GM20431 (cell line): Measurements from ENCODE around the gene CRACDL.
"Not testable (repeated sequence)": the region's sequence is repeated elsewhere in the genome, so short reads cannot be mapped to it uniquely, and the experiment has no call there.

Experiments used
- in situ Hi-C: fragments of 300-500 bp; cut with MseI, MboI; formaldehyde crosslinking; loops from one replicate; pipeline ENCODE4 v1.15.0; 2020; ENCODE audit warnings: low sequenced_read_pairs; ENCODE audit not compliant: unreplicated experiment

The CRACDL gene

DNA sequence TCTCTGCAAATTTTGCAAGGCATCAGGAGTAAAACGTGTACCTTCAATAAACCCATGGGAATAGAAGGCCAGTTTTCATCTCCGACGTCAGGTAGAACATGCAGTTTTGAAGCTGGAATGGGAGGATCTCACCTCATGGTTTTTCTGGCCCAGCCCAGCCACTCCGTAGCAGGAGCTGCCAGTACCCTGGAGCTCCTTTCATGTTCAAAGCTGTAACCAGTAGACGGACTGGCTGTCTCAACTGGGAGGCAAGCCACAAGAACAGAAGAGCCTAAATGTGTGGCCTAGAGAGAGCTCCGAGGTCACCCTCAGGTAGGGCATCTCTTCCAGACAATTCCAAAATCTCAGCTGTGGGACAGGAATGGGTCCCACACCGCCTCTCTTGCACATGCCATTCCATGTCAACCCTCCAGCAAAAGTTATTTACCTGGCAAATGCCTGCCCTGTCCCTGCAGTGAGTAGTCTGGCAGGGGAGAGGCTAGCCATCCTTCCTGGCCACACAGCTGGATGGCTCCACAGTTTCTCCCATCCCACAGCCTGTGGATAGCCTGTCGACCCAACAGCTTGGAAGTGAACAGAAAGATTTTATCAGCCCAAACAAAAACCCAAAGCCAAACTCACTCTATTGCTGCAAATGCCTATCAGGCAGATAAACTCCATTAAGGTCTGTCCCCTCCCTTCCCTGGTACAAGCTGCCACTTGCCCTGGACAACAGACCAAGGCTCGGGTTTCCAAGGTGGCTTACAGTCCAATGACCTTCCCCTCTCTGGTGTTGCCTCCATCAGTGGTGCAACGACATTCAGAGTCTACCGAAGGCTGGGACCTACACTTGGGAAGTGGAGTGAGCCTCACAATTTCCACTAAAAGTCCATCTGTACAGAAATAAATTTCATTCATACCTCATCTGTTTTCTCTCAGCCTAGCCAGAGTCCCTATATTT lies 27.8 kb downstream of the CRACDL start:
- in situ Hi-C loops = no loop called here

DNA sequence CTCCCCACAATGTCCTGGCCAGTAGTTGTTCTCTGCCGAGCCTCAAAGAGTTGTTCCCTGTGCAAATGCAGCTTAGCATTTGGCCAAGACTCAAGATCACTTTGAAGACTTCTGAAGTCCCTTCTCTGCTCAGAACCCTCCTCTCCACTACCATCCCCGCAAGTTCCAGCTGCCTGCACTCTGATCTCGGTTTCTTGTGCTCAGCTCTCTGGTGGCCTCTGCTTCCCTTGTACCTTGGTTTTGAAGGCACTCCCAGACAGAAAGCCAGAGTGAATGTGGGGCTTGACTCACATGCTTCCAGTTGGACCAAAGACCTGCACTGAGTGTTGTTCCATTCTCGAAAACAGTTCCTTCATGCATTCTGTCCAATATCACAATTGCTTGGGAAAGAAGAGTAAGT lies 28.6 kb downstream of the CRACDL start:
- in situ Hi-C loops = no loop called here

DNA sequence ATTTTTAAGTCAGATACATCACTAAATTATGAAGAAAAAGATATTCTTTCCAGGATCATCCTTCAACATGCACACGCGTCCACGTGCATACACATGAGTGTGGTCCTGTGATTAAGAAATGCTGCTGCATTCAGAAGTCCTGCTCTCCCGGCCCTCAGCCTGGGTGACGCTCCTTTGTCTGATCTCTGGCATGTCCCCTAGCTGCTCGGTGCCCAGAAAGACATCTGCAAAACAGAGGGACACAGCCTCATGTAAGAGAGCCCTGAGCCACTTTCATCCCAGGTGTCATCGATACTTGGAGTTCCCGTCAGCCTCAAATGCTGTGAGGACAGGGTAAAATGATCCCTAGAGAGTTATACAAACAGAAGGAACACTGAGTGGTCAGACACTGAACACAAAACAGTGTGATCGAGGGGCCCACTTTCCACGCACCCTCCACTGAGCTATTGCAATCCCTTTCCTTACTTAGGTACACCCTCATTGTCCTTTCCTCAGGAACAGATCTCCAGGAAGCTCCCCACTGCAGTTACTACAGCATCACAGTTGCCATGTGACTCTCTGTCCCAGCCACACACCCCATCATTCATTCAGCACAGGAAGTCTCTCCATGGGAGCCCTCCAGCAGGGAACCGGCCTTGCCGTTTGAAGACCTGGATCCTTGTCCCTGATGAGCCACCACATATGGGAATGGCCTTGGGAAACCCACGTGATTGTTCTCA lies 32.1 kb downstream of the CRACDL start:
- in situ Hi-C loops = no loop called here

DNA sequence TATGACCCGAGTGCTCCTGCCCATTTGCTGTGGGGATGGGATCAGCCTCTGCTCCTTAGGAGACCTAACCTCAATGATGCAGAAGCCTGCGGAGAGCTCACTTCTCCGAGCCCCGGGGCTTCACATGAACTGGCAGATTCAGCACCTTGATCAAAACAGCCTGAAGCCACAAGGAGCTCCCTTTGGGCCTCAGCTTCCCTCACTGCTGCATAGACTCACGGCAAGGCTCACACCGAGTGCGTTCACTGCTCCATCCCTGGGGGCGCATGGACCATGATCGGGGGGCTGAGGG lies 33.0 kb downstream of the CRACDL start:
- in situ Hi-C loops = no loop called here

DNA sequence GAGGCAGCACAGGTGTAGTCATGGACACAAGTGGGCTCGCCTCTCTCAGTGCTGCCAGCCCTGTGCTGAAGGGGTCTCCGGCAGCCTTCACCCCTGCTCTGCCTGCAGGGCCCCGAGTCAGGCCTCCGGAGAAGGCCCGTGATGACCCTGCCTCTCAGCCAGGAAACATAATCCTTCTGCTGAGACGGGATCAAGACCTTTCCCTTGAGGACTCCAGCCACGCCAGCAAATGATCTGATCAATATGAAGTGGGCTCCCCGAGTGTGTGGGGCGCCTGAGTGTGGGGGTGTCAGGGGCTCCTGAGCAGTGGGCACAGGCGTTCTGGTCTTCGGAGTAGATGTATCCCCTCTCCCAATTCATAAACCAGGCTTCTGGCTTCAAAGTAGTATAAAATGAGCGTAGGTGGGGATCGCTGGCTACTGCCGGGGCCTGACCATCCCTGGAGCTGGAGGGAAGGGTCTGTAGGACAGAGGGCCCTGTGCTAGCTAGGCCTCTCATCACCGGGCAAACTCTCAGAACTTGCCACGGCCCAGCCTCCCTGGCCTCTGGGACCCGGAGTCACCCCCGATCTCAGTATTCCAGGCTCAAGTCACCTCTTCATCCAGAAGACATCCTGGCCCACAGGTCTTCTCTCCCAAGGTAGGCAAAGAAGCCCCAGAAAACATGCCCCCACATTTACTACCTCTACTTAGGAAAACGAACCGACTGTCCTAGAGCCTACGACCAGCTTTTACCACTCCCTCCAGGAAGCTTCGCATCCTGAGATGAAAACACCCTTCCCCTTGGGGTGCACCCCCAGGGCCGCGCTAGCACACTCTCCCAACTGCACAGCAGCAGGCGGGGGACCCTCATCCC lies 33.6 kb downstream of the CRACDL start:
- in situ Hi-C loops = no loop called here

DNA sequence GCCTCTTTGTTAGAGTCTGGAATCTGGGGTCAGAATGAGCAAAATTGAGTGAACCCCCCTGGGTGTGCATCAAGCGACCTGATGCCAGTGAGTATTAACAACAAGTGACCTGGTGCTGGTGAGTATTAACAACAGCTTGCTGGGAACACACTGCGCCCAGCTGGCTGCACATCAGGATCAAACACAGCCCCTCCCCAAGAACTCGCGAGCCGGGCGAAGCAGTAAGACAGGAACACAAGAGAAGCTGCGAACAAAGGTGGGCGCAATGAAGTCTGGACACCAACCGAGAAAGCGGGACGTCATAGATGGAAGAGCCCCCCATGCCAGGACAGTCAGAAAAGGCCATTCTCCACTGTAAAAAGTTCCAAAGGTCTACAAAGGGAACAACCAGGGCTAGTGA lies 34.3 kb downstream of the CRACDL start:
- in situ Hi-C loops = no loop called here

DNA sequence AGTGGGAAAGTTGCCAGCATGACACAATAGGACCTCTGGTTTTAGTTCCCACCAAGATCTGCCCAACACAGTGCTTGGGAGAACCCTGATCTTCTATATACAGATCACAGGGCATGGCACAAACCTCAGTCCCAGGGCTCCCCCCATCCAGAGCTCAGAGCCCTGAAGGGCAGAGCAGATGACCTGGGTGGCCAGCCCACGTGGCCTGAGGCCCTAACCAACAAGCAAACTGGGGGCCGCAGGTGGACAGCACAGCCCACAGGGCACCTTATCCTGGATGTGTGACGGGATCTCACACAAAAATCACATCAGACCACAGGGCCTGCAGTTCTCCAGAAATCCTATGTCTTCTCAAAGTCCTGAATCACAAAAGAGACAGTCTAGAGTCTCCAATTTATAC lies 34.7 kb downstream of the CRACDL start:
- in situ Hi-C loops = no loop called here

DNA sequence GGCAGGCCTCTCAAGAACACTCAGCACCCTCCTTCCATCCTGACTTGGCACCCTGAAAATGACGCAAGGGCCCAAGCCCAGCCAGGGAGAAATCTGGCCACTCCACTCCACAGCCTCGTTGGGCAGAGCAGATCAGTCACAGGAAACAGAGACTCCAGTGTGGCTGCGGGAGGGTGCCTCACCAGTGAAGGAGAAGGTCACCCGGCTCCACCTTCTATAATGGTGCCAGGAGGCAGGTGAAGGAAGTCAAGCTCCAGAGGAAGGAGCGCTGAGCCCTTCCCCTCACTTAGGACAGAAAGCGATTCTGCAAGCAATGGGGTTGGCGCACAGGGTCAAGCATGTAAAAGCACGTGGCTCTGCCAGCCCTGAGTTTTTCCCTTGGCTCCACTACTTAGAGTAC lies 35.3 kb downstream of the CRACDL start:
- in situ Hi-C loops = no loop called here

DNA sequence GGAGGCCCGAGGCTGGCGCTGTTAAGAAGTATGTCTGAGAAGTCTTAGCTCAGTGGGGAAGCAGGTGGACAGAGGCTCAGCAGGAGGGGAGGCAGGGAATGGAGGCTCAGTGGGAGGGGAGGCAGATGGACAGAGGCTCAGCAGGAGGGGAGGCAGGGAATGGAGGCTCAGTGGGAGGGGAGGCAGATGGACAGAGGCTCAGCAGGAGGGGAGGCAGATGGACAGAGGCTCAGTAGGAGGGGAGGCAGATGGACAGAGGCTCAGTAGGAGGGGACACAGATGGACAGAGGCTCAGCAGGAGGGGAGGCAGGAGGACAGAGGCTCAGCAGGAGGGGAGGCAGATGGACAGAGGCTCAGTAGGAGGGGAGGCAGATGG lies 36.3 kb downstream of the CRACDL start:
- in situ Hi-C loops = not testable (repeated sequence)

DNA sequence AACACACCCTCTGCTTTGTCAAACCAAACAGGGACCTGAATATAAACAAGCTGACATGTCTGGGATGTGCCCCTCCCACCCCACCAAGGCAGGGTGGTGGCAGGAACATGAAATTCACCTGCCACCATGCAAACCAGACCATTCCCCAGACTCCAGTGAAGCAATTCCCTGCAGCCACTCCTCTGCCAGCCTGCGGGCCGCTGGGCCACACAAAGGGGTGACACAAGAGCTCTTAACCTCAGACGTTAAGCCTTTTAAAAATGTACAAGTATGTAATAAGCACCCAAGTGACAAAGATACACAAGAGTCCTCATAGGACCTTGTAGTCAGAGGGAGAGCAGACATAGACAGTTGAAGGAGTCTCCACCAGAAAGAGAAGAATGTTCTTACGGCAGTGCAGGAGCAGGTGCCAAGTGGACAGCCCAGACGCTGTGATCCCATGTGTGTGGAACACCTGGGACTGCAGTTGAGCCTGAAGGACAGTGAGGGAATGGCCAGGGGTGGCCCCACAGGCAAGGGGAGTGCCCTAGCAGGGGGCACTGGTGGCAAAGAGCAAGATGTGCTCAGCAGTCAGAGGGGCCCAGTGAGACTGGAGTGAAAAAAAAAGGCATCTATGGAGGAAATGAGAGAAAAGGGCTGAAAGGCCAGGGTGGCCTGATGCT lies 36.9 kb downstream of the CRACDL start:
- in situ Hi-C loops = no loop called here

DNA sequence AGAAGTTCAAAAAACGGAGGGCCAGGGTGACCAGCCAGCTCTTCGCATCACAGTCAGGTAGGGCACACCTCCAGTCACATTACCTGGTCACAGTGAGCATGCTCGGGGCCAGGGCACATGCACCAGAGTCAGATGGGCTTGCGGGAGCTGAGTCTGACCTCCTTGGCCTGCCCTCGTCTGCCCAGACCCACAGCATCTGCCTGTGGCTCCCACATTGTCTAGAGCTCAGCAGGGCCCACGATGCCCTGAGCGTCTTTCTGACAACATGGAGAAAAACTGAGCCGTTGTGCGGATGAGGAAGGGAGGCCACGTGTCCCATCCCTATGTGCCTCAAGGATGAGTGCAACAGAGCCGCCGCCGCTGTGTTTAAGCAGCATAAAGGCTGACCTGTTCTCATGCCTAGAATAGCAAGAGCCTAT lies 37.6 kb downstream of the CRACDL start:
- in situ Hi-C loops = no loop called here

DNA sequence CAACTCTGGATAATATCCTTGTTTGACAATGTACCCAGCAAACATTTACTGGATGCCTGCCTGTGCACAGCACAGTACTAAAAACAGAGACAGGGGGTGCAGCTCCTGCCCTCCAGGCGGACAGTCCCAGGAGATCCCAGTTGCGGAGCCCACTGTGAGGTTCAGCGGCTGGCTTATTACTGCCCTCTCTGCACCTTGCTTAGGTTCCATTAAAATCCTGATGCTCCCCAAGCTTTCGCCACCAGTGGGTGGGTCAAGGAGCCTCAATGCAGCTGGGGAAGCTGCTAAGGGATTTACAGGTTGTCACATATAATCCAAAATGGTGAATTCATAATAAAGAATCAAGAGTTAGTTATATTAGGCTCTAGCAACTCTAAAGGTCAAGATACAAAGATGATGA lies 38.3 kb downstream of the CRACDL start:
- in situ Hi-C loops = no loop called here

DNA sequence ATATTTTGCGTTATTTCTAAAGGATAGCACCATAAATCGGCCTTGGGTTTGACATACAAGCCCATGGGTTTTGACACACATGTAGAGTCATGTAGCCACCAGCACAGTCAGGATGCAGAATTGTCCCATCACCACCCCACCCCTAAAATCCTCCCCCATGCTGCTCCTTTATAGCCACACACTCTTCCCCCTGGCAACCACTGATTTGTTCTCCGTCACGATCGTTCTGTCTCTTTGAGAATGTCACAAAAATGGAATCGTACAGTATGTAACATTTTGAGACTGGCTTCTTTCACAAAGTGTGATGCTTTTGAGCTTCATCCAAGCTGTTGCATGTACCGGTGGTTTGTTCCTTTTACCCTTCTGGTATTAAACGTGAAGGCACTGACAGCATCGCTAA lies 39.1 kb downstream of the CRACDL start:
- in situ Hi-C loops = no loop called here

DNA sequence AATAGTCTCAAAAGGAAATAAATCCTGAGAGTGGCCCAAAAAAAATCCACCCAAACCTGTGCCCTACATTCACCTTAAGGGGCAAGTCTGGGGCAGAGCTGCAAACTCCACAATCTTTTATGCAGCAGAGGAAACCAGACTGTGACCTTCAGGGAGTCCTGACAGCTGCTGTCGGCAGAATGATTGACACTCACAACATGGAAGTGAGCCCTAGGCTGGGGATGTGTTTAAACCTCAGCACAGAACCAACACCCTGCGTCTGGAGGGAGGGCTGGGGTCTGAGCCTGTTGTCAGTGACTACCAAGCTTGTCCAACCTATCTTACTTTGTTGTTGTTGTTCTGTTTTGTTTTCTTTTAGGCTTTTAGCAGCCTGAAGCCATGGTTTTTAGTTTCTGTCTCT lies 39.6 kb downstream of the CRACDL start:
- in situ Hi-C loops = no loop called here

DNA sequence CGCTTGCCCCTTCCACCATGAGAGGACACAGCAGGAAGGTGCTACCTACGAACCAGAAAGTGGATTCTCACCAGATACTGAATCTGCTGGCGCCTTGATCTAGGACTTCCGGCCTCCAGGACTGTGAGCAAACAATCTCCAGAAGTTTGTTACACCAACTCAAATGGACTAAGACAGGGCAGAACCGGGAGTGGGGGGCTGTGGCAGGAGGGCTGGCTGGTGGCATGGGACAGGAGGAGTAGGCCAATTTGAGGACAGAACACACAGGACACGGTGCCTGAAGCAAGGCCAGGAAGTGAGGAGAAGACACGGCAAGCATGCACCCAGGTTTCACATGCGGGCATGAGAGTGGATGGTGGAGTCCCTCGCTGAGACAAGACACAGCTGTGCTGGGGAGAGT lies 40.1 kb downstream of the CRACDL start:
- in situ Hi-C loops = no loop called here

DNA sequence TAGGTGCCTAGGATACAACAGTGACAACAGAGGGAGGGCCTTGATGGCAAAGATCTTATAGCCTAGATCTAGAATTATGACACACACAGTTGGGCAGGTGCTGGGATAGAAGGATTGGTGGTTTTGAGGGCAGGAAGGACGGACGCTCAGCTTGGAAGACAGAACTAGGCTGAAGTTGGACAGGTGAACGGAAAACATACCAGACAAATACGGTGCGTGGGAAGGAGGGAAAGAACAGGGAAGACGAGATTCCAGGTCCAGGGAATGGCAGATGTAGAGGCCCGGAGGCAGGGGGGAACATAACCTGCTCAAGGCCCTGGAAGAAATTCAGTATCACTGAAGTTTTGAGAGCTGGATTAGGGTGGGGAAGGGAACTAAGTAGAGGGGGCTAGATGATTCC lies 40.8 kb downstream of the CRACDL start:
- in situ Hi-C loops = no loop called here

DNA sequence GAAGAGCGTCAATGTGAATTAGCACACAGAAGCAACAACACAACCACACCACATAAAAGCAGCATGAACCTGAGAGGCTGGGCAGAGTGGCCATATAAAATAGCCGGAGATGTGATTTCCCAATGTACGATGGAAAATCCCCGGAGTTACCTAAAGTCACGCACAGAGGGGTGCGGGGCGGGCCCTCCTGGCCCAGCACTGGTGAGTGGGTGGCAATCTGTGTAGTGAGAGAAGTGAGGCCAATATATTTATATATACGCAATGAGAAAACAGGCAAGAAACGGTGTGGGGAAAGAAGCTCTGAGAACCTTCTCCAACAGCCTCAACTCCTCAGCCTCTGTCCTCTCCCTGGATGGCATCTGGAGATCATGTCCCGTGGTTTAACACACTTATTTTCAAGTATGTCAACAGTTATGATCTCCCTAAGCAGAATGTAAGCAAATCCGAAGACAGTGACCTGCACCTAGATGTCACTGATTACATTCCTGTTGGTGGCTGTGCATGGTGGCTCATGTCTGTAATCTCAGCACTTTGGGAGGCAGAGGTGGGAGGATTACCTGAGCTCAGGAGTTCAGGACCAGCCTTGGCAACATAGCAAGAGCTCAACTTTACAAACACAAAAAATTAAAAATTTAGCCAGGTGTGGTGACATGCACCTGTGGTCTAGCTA lies 41.6 kb downstream of the CRACDL start:
- in situ Hi-C loops = no loop called here

DNA sequence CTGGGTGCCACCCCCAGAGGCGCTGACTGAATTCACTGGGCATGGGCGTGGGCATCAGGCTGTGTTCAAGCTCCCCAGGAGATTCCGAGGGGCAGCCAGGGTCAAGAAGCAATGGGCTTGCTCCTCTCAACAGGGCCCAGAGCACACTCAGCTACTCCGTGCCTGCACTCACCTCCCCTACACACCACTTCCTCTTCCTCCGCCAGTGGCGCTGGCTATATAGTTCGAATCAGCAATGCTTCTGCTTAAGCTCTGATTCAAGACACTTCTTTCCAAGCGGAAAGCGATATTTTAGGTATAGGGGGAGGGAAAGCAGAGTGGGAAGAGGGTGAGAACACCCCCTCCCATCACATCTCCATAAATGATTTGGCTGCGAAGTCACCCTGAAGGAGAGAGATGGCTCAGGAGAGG lies 42.1 kb downstream of the CRACDL start:
- in situ Hi-C loops = no loop called here

DNA sequence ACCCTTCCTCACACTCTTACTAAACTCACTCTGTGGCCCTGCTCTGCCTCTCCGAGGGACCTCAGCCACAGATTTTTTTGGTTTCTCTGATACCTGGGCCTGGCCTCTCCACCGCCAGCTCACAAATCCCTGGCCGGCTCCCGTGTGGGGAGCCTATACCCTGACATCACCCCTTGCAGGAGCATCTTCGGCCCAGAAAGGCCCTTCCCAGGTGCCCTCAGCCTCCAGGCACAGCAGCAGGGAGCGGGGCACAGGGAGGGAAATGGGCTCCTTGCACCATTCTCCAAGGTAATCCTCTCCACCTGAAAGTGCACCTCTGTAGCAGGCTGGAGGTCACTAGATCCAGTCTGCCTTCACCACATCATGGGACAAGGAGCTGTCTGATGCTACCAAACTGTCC lies 43.2 kb downstream of the CRACDL start:
- in situ Hi-C loops = no loop called here

DNA sequence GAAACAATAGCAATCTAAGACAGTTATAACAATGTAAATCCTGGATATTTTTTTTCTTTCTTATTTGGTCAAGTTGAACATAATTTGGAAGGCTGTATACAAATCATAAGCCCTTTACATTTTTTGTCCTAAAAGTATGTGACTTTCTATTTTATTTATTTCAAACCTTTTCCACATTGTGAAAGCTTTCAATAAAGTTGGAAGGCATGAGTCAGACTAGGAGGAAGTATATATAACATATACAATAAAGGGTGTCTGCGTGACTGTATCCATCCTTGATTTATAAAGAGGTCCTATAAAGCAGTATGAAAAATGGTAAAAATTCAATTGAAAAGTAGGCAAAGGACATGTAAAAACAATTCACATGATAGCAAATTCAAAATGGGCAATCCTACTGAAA lies 44.4 kb downstream of the CRACDL start:
- in situ Hi-C loops = no loop called here
